Measurements from ENCODE around the gene PCDHGA2.
A peak's percentile ranks its signal among the peaks of the same experiment; 100 is the strongest.

PCDHGA2 gene

DNA sequence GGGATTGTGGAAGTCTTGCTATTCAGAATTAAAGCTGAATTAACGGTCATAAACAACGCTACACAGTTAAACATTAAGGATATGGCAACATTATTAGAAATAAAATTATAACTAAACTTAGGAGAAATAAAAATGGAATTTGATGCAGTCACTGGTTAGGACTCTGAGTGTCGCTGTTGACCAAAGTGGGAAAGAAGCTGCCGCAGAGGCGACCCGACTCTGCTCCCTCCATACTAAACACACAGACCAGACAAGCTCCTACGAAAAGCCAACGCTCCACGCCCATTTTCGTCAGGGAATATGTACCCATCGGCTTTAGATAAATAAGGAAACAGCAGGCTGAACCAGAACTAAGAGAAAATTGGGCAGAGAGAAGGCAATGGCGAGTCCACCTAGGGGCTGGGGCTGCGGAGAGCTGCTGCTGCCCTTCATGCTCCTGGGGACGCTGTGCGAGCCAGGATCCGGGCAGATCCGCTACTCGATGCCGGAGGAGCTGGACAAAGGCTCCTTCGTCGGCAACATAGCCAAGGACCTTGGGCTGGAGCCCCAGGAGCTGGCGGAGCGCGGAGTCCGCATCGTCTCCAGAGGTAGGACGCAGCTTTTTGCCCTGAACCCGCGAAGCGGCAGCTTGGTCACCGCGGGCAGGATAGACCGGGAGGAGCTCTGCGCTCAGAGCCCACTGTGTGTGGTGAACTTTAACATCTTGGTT is 25.5 kb downstream of the PCDHGA2 start, which contains the start of gene PCDHGA5:
TSS of gene PCDHGA5 (plus strand) at position 211 of the 709 bp plus-strand sequence. CDS start at position 380, 169 bp downstream.
- H3K4me3 ChIP-seq (ENCODE audit: insufficient read depth, low read length, poor library complexity, severe bottlenecking) = peak within 1 kb of the TSS; percentile 36
- H3K36me3 ChIP-seq (ENCODE audit: low read length) = peaks cover 10% of the 10 kb centered on the region; the same call in 1 of the 2 replicates
- peaks cover 32% of the 10 kb centered on the region; the same call in 1 of the 2 replicates for H3K9me3 ChIP-seq (ENCODE audit: insufficient read depth, low read length)
- H3K9me2 ChIP-seq (replicated peaks; ENCODE audit: insufficient read depth, low read length) = no peaks in the 10 kb centered on the region
- peak within 1 kb of the TSS; percentile 55 for H3K27ac ChIP-seq (ENCODE audit: low read depth, low read length)
- no peaks in the 10 kb centered on the region for H4K20me1 ChIP-seq (ENCODE audit: low read depth, low read length)
- no peak within 1 kb of the TSS for H2AFZ ChIP-seq (ENCODE audit: low read depth, low read length, severe bottlenecking)
- H3K9ac ChIP-seq (ENCODE audit: low read length) = 0 out of 2 replicates have a peak within 1 kb of the TSS, but pooled peaks have one; percentile 5
- no peaks in the 10 kb centered on the region for H3K27me3 ChIP-seq (ENCODE audit: low read length)
- peaks cover 7% of the 10 kb centered on the region; the same call in 1 of the 2 replicates for H3F3A ChIP-seq (ENCODE audit: insufficient read depth)
- TF ChIP-seq CTCF (IDR thresholded peaks at IDR 0.05; ENCODE audit: insufficient read depth, low read length, poor library complexity, severe bottlenecking) (no peak), EZH2phosphoT487 (conservative IDR thresholded peaks at IDR 0.05; ENCODE audit: low read length) (no peak)
- H3K4me2 ChIP-seq (ENCODE audit: low read depth, low read length, poor library complexity, severe bottlenecking) = peak within 1 kb of the TSS; percentile 61
- H3K79me2 ChIP-seq (ENCODE audit: insufficient read depth, low read length) = no peaks in the 10 kb centered on the region

DNA sequence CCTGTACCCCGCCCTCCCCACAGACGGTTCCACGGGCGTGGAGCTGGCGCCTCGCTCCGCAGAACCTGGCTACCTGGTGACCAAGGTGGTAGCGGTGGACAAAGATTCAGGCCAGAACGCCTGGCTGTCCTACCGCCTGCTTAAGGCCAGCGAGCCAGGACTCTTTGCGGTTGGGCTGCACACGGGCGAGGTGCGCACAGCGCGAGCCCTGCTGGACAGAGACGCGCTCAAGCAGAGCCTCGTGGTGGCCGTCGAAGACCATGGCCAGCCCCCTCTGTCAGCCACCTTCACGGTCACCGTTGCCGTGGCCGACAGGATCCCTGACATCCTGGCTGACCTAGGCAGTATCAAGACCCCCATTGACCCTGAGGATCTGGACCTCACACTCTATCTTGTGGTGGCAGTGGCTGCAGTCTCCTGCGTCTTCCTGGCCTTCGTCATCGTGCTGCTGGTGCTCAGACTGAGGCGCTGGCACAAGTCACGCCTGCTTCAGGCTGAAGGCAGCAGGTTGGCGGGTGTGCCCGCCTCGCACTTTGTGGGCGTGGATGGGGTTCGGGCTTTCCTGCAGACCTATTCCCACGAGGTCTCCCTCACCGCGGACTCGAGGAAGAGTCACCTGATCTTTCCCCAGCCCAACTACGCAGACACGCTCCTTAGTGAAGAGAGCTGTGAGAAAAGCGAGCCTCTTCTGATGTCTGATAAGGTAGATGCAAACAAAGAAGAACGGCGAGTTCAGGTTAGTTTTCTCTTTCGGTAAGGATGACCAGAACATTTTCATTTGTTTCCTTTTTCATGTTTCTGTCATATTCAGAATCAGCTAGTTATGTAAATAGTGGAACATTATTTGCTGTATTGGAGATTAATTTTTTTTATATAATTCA is 27.7 kb downstream of the PCDHGA2 start:
- Histone ChIP-seq H4K20me1 (ENCODE audit: low read depth, low read length) (no peaks in the 10 kb centered on the region), H2AFZ (ENCODE audit: low read depth, low read length, severe bottlenecking) (no peak overlapping the region), H3K9ac (ENCODE audit: low read length) (no peak overlapping the region), H3K79me2 (ENCODE audit: insufficient read depth, low read length) (no peaks in the 10 kb centered on the region; the same call in 1 of the 2 replicates), H3K27ac (ENCODE audit: low read depth, low read length) (no peak overlapping the region), H3K4me3 (ENCODE audit: insufficient read depth, low read length, poor library complexity, severe bottlenecking) (no peak overlapping the region), H3K9me3 (ENCODE audit: insufficient read depth, low read length) (peaks cover 35% of the 10 kb centered on the region; the same call in 1 of the 2 replicates), H3K4me2 (ENCODE audit: low read depth, low read length, poor library complexity, severe bottlenecking) (no peak overlapping the region), H3K36me3 (ENCODE audit: low read length) (peaks cover 17% of the 10 kb centered on the region; the same call in 1 of the 2 replicates), H3K9me2 (replicated peaks; ENCODE audit: insufficient read depth, low read length) (no peaks in the 10 kb centered on the region), H3F3A (ENCODE audit: insufficient read depth) (peaks cover 7% of the 10 kb centered on the region; the same call in 1 of the 2 replicates), H3K27me3 (ENCODE audit: low read length) (no peaks in the 10 kb centered on the region)
- TF ChIP-seq CTCF (IDR thresholded peaks at IDR 0.05; ENCODE audit: insufficient read depth, low read length, poor library complexity, severe bottlenecking) (no peak), EZH2phosphoT487 (conservative IDR thresholded peaks at IDR 0.05; ENCODE audit: low read length) (no peak)

- peak within 1 kb of the TSS; percentile 57 for H3K4me3 ChIP-seq (ENCODE audit: insufficient read depth, low read length, poor library complexity, severe bottlenecking)
Measured at GRCh38 chr5:141369994-141370848, 31.7 kb downstream of the PCDHGA2 start, which contains the start of gene PCDHGB3. Gene PCDHGB3 (plus strand): TSS chr5:141370242. CDS start chr5:141370395, 153 bp downstream.

More at GRCh38 chr5:141369994-141370848, 31.7 kb downstream of the PCDHGA2 start, which contains the start of gene PCDHGB3:
- H2AFZ ChIP-seq (ENCODE audit: low read depth, low read length, severe bottlenecking) = peak within 1 kb of the TSS; percentile 81
- H3K9me3 ChIP-seq (ENCODE audit: insufficient read depth, low read length) = peaks cover 48% of the 10 kb centered on the region; the same call in 1 of the 2 replicates
- peak within 1 kb of the TSS; percentile 91 for H3K4me2 ChIP-seq (ENCODE audit: low read depth, low read length, poor library complexity, severe bottlenecking)
- peak within 1 kb of the TSS; percentile 48 for H3K9ac ChIP-seq (ENCODE audit: low read length)
- no peaks in the 10 kb centered on the region for H3K9me2 ChIP-seq (replicated peaks; ENCODE audit: insufficient read depth, low read length)
- peaks cover 18% of the 10 kb centered on the region for H3K36me3 ChIP-seq (ENCODE audit: low read length)
- TF ChIP-seq CTCF (IDR thresholded peaks at IDR 0.05; ENCODE audit: insufficient read depth, low read length, poor library complexity, severe bottlenecking) (peak; percentile 74), EZH2phosphoT487 (conservative IDR thresholded peaks at IDR 0.05; ENCODE audit: low read length) (no peak)
- 0 out of 2 replicates have a peak, but pooled peaks cover 3% of the 10 kb centered on the region for H3F3A ChIP-seq (ENCODE audit: insufficient read depth)
- H3K27me3 ChIP-seq (ENCODE audit: low read length) = no peaks in the 10 kb centered on the region
- no peaks in the 10 kb centered on the region for H4K20me1 ChIP-seq (ENCODE audit: low read depth, low read length)
- no peaks in the 10 kb centered on the region; the same call in 1 of the 2 replicates for H3K79me2 ChIP-seq (ENCODE audit: insufficient read depth, low read length)
- H3K27ac ChIP-seq (ENCODE audit: low read depth, low read length) = peak within 1 kb of the TSS; percentile 24; the same call in 1 of the 2 replicates
